SK-N-SH (cell line): ENCODE measurements around the gene TJAP1.

ENCODE experiments used
- EZH2phosphoT487 ChIP-seq: fragments of 200-600 bp; sonication (generic); IDR thresholded peaks from 2 replicates; pipeline ENCODE4 v1.6.1; 2017; ENCODE audit warnings: low read depth, mixed run types, mild to moderate bottlenecking, antibody characterized with exemption, moderate library complexity, borderline replicate concordance
- FOXM1 ChIP-seq: IDR thresholded peaks from 2 replicates; pipeline ENCODE4 v1.4.0; 2012; ENCODE audit warnings: low read depth, mild to moderate bottlenecking
- MXI1 ChIP-seq: IDR thresholded peaks from 2 replicates; pipeline ENCODE4 v1.6.1; 2012; ENCODE audit warnings: mild to moderate bottlenecking, low read depth, low read length, improper control_type of control experiment
- NFIC ChIP-seq: IDR thresholded peaks from 2 replicates; pipeline ENCODE4 v1.4.0; 2012; ENCODE audit warnings: borderline replicate concordance
- POLR2AphosphoS5 ChIP-seq: IDR thresholded peaks from 2 replicates; pipeline ENCODE4 v1.6.1; 2012; ENCODE audit warnings: low read depth, low read length
- RAD21 ChIP-seq: IDR thresholded peaks from 2 replicates; pipeline ENCODE4 v1.6.1; 2012; ENCODE audit warnings: mild to moderate bottlenecking, low read length
- RCOR1 ChIP-seq: fragments of 150-350 bp; IDR thresholded peaks from 2 replicates; pipeline ENCODE4 v1.6.1; 2017; ENCODE audit warnings: antibody characterized with exemption, low read length
- TAF1 ChIP-seq: IDR thresholded peaks from 2 replicates; pipeline ENCODE4 v1.6.1; 2012; ENCODE audit warnings: low read depth, mild to moderate bottlenecking, low read length, moderate library complexity, borderline replicate concordance
- TF ChIP-seq, protein P1 (sequence below): fragments of 200-600 bp; sonication (generic); IDR thresholded peaks from 2 replicates; pipeline ENCODE4 v1.6.1; 2017; ENCODE audit warnings: antibody characterized with exemption, mild to moderate bottlenecking, moderate library complexity

DNA sequence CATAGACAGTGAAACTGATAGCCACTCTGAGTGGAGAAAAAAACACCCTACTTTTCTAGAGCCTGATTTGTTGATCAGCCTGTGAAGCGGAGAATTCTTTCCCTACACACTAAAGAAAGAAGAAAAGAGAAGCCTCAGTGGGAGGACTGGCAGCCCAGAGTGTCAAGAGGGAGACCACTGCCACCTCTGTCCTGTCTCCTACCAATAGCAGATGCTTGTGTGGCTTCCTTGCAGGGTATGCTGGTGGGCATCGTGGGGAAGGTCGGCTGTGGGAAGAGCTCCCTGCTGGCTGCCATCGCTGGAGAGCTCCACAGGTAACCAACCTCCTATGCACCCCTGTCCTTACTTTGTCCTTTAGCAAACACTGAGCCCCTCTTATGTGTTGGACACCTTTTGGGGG lies 39.7 kb upstream of the TJAP1 start:
- TF ChIP-seq, protein P1, sequence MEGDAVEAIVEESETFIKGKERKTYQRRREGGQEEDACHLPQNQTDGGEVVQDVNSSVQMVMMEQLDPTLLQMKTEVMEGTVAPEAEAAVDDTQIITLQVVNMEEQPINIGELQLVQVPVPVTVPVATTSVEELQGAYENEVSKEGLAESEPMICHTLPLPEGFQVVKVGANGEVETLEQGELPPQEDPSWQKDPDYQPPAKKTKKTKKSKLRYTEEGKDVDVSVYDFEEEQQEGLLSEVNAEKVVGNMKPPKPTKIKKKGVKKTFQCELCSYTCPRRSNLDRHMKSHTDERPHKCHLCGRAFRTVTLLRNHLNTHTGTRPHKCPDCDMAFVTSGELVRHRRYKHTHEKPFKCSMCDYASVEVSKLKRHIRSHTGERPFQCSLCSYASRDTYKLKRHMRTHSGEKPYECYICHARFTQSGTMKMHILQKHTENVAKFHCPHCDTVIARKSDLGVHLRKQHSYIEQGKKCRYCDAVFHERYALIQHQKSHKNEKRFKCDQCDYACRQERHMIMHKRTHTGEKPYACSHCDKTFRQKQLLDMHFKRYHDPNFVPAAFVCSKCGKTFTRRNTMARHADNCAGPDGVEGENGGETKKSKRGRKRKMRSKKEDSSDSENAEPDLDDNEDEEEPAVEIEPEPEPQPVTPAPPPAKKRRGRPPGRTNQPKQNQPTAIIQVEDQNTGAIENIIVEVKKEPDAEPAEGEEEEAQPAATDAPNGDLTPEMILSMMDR, result no peak
- TF ChIP-seq TAF1 (no peak), FOXM1 (no peak), RCOR1 (no peak), EZH2phosphoT487 (no peak), POLR2AphosphoS5 (no peak), NFIC (no peak), MXI1 (no peak), RAD21 (no peak)
